ENCODE measurements around the gene SSBP2. TPM values are rescaled to one million over a fixed set of nuclear protein-coding genes. Genes with fewer than 3 reads are reported as not detected.
"Not testable (repeated sequence)": the region's sequence is repeated elsewhere in the genome, so short reads cannot be mapped to it uniquely, and the experiment has no call there.

The SSBP2 gene
- total and polyA plus RNA-seq, 3 experiments from 2014 or later: 9.2 to 21.8 (median 10.4) TPM

DNA sequence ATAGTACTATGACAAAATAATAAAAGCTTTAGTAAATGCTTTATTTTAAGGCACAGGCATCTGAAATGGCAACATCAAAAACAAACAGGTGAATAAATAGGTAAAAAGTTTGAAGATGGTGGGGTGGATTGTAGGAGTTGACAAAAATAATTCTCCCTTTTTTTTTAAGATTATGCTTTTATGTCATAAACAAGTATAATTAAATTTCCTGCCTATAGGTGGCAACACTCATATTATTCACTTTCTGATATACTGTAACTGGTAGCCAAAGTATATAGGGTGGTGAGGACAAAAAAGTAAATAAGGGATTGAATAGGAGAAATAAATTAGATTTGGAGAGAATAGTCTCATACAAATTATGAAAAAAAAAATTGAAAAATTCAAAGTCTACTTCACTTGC, 236.9 kb downstream of the SSBP2 start:
- no peak for DNase-seq
- Histone ChIP-seq H3K4me3 (ENCODE audit: low read length) (no peak overlapping the region), H3K9me3 (ENCODE audit: low read length) (no peaks in the 10 kb centered on the region), H3K27me3 (ENCODE audit: insufficient read depth, low read length, poor library complexity, severe bottlenecking) (no peaks in the 10 kb centered on the region), H3K4me1 (ENCODE audit: insufficient read depth, low read length) (no peaks in the 10 kb centered on the region), H3K36me3 (ENCODE audit: insufficient read depth, low read length) (no peaks in the 10 kb centered on the region), H3K27ac (ENCODE audit: low read depth, low read length) (no peak overlapping the region)
- Mint-ChIP-seq H3K4me3 (no peak overlapping the region), H3K36me3 (peaks cover 0 to 2% (median 0%) of the 10 kb centered on the region in 3 donors), H3K27ac (no peak overlapping the region), H3K9me3 (no peaks in the 10 kb centered on the region), H3K4me1 (peaks cover 0 to 4% (median 0%) of the 10 kb centered on the region in 3 donors), H3K27me3 (no peaks in the 10 kb centered on the region)
- POLR2A ChIA-PET: no interaction called here
- CTCF ChIA-PET: no interaction called here

DNA sequence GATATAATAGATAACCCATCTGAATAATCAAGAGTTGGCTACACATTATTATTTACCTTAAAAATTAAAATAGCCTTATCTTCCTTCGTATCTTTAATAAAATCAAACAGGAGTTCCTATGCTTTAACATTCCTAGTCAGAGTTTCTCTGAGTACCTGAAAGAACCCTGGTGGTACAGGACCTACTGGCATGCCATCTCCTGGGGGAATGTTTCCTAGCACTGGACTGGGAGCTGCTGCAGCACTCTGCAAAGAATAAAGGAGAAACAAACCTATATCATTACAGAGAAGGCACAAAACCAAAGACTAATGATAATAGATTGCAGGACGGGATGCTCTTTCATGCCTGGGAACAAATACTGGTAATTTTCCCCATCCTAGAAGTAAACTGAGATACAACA, 237.4 kb downstream of the SSBP2 start:
- Mint-ChIP-seq H3K27ac (peak overlapping the region in 1 of 8 donors; percentile 61), H3K9me3 (no peaks in the 10 kb centered on the region), H3K4me1 (peaks cover 0 to 4% (median 0%) of the 10 kb centered on the region in 3 donors), H3K36me3 (peaks cover 0 to 2% (median 0%) of the 10 kb centered on the region in 3 donors), H3K27me3 (no peaks in the 10 kb centered on the region), H3K4me3 (no peak overlapping the region)
- Histone ChIP-seq H3K4me3 (ENCODE audit: low read length) (no peak overlapping the region), H3K9me3 (ENCODE audit: low read length) (no peaks in the 10 kb centered on the region), H3K27ac (ENCODE audit: low read depth, low read length) (no peak overlapping the region), H3K36me3 (ENCODE audit: insufficient read depth, low read length) (no peaks in the 10 kb centered on the region), H3K4me1 (ENCODE audit: insufficient read depth, low read length) (no peaks in the 10 kb centered on the region), H3K27me3 (ENCODE audit: insufficient read depth, low read length, poor library complexity, severe bottlenecking) (no peaks in the 10 kb centered on the region)
- no peak for DNase-seq
- ChIA-PET CTCF (no interaction called here), POLR2A (no interaction called here)

DNA sequence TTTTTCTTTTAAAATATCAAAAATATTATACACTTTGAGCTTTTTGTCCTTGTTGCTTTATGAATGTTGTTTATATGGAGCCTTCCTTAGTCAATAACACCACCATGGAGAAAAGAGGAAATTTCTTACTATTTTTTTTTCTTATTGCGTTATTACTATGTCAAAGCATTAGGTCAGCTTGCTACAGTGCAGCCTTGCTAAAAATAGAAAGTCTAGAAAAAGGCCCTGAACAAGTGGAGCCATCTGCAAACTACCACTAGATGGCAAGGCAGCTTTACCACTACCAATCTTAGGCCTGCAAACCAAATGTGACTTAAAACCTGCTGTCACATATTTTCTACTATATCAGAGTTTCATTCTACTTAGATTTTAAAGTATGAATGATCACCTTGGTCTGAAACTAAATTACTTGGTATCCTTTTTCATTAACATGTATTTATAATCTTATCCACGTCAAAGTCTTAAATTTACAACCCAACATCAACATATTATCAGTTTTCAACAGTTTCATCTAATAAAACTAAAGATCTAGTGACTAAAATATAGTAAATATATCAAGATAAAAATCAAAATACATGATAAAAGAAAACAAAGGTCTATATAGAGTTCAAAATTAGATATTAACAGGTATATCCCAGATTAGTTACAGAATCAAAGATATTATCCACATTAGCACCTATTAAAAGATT, 243.9 kb downstream of the SSBP2 start:
- Histone ChIP-seq H3K27ac (ENCODE audit: low read depth, low read length) (no peak overlapping the region), H3K4me1 (ENCODE audit: insufficient read depth, low read length) (no peaks in the 10 kb centered on the region), H3K36me3 (ENCODE audit: insufficient read depth, low read length) (no peaks in the 10 kb centered on the region), H3K4me3 (ENCODE audit: low read length) (no peak overlapping the region), H3K9me3 (ENCODE audit: low read length) (no peaks in the 10 kb centered on the region), H3K27me3 (ENCODE audit: insufficient read depth, low read length, poor library complexity, severe bottlenecking) (no peaks in the 10 kb centered on the region)
- no peaks in the 10 kb centered on the region for H3K27me3 Mint-ChIP-seq
- DNase-seq: peak in 3 of 5 donors; percentile 21 to 45 (median 39)
- H3K4me3 Mint-ChIP-seq: no peak overlapping the region
- no peak overlapping the region for H3K27ac Mint-ChIP-seq
- H3K9me3 Mint-ChIP-seq: peaks cover 0 to 2% (median 0%) of the 10 kb centered on the region in 5 donors
- no peaks in the 10 kb centered on the region for H3K4me1 Mint-ChIP-seq
- ChIA-PET POLR2A (no interaction called here), CTCF (interaction anchor here (0.8 to 1.1 kb wide), 2 partner anchors 331 to 350 kb away, joined by 3 to 4 read pairs; no protein-coding TSS in a partner anchor)
- H3K36me3 Mint-ChIP-seq: peaks cover 2 to 11% (median 8%) of the 10 kb centered on the region in 3 donors

DNA sequence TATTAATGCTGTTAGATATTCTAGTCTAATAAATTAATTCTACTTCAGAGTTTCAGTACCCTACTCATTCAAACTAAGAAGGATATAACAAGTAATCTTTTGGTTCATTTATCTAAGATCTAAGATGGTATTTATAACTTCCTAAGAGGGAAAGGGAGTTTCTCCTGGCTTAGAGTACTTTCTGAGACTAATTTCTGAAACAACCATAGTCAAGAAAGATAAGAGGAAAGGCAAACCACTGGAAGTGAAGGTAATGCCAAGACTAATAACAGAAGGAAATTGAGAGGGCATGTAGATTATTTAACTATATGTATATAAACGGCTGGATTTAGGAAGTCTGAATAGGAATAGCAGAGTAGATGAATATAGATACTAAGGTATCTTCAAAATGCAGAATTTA, 244.5 kb downstream of the SSBP2 start:
- Mint-ChIP-seq H3K4me3 (no peak overlapping the region), H3K27me3 (no peaks in the 10 kb centered on the region), H3K27ac (no peak overlapping the region), H3K9me3 (peaks cover 0 to 2% (median 0%) of the 10 kb centered on the region in 5 donors), H3K4me1 (no peaks in the 10 kb centered on the region), H3K36me3 (peaks cover 2 to 14% (median 7%) of the 10 kb centered on the region in 3 donors)
- no peaks in the 10 kb centered on the region for H3K9me3 ChIP-seq (ENCODE audit: low read length)
- no peak for DNase-seq
- CTCF ChIA-PET: interaction anchor here (0.8 to 1.1 kb wide), 2 partner anchors 332 to 351 kb away, joined by 3 to 4 read pairs; no protein-coding TSS in a partner anchor
- no peak overlapping the region for H3K27ac ChIP-seq (ENCODE audit: low read depth, low read length)
- no peaks in the 10 kb centered on the region for H3K4me1 ChIP-seq (ENCODE audit: insufficient read depth, low read length)
- H3K4me3 ChIP-seq (ENCODE audit: low read length): no peak overlapping the region
- no peaks in the 10 kb centered on the region for H3K36me3 ChIP-seq (ENCODE audit: insufficient read depth, low read length)
- no peaks in the 10 kb centered on the region for H3K27me3 ChIP-seq (ENCODE audit: insufficient read depth, low read length, poor library complexity, severe bottlenecking)
- POLR2A ChIA-PET: no interaction called here

DNA sequence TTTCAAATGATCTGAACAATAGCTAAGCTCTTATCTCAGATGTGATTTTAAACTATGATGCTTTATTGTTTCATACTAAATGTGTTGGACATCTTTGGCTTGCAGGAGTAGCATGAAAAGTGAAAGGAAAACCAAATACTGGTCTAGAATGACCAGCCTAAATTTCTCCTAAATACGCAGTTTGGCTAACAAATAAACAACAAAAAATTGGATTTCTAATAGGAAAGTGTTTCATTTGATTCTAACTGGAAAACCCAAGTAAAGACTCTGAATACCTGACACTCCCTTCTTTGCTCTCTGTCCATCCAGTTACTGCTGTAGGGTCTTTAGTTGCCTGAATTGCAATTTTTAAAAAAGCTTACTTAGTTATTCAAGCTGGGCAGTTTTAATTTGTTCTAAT, 245.2 kb downstream of the SSBP2 start:
- H3K4me3 ChIP-seq (ENCODE audit: low read length): no peak overlapping the region
- no peaks in the 10 kb centered on the region for H3K36me3 ChIP-seq (ENCODE audit: insufficient read depth, low read length)
- Mint-ChIP-seq H3K4me3 (no peak overlapping the region), H3K36me3 (peaks cover 2 to 14% (median 6%) of the 10 kb centered on the region in 3 donors), H3K27ac (no peak overlapping the region), H3K9me3 (peaks cover 0 to 2% (median 0%) of the 10 kb centered on the region in 5 donors), H3K27me3 (no peaks in the 10 kb centered on the region), H3K4me1 (no peaks in the 10 kb centered on the region)
- H3K4me1 ChIP-seq (ENCODE audit: insufficient read depth, low read length): no peaks in the 10 kb centered on the region
- H3K9me3 ChIP-seq (ENCODE audit: low read length): no peaks in the 10 kb centered on the region
- no peaks in the 10 kb centered on the region for H3K27me3 ChIP-seq (ENCODE audit: insufficient read depth, low read length, poor library complexity, severe bottlenecking)
- POLR2A ChIA-PET: no interaction called here
- CTCF ChIA-PET: no interaction called here
- H3K27ac ChIP-seq (ENCODE audit: low read depth, low read length): no peak overlapping the region
- no peak for DNase-seq

DNA sequence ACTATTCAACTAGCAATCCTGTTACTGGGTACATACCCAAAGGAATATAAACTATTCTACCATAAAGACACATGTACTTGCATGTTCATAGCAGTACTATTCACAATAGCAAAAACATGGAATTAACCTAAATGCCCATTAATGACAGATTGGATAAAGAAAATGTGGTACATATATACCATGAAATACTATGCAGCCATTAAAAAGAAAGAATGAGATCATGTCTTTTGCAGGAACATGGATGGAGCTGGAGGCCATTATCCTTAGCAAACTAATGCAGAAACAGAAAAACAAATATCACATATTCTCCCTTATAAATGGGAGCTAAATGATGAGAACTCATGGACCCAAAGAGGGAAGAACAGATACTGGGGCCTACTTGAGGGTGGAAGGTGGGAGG, 247.3 kb downstream of the SSBP2 start:
- H3K9me3 ChIP-seq (ENCODE audit: low read length); CTCF ChIA-PET; H3K27ac ChIP-seq (ENCODE audit: low read depth, low read length); DNase-seq; POLR2A ChIA-PET; H3K27me3 ChIP-seq (ENCODE audit: insufficient read depth, low read length, poor library complexity, severe bottlenecking); H3K36me3 ChIP-seq (ENCODE audit: insufficient read depth, low read length); H3K27me3 Mint-ChIP-seq; H3K9me3 Mint-ChIP-seq; H3K4me3 Mint-ChIP-seq; H3K4me1 Mint-ChIP-seq; H3K4me3 ChIP-seq (ENCODE audit: low read length); H3K4me1 ChIP-seq (ENCODE audit: insufficient read depth, low read length); H3K27ac Mint-ChIP-seq: not testable (repeated sequence)
- peaks cover 2 to 14% (median 6%) of the 10 kb centered on the region in 3 donors for H3K36me3 Mint-ChIP-seq

DNA sequence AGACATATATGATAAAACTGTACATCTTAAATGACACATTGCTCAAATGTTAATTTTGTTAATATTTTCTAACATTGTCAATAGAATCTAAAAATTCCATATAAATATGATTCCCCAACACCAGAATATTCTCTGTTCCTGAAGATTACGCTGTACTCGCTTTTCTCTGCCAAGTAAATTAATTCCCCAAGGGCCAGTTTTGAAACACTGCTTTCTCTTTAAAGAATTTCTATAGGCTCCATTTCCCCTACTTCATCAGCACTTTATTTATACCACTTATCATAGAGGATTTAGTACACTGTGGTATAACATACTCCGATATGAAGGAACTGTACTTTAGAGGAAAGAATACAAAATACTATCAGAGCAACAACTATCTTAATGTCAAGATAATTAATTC, 255.6 kb downstream of the SSBP2 start:
- Mint-ChIP-seq H3K9me3 (no peaks in the 10 kb centered on the region), H3K36me3 (peaks cover 0 to 5% (median 0%) of the 10 kb centered on the region in 3 donors), H3K4me3 (no peak overlapping the region), H3K27me3 (no peaks in the 10 kb centered on the region), H3K4me1 (no peaks in the 10 kb centered on the region), H3K27ac (no peak overlapping the region)
- Histone ChIP-seq H3K4me3 (ENCODE audit: low read length) (no peak overlapping the region), H3K4me1 (ENCODE audit: insufficient read depth, low read length) (no peaks in the 10 kb centered on the region), H3K27me3 (ENCODE audit: insufficient read depth, low read length, poor library complexity, severe bottlenecking) (no peaks in the 10 kb centered on the region), H3K9me3 (ENCODE audit: low read length) (no peaks in the 10 kb centered on the region), H3K27ac (ENCODE audit: low read depth, low read length) (no peak overlapping the region), H3K36me3 (ENCODE audit: insufficient read depth, low read length) (no peaks in the 10 kb centered on the region)
- CTCF ChIA-PET: no interaction called here
- DNase-seq: no peak
- POLR2A ChIA-PET: no interaction called here

DNA sequence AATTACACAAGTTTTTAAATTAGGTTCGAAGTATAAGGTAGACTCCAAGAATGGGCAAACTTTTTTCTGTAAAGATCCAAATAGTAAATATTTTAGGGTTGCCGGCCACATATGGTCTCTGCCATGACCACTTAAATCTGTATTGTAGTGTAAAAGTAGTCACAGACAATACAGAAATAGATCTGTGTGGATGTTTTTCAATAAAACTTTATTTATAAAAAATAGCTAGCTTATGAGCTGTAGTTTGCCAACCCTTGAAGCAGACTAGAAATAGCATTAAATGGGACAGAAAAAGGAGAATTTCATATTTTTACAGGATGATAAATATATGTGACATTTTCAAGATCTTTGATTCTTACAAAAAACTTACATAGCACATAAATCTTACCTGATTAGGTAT, 262.0 kb downstream of the SSBP2 start:
- Mint-ChIP-seq H3K4me1 (no peaks in the 10 kb centered on the region), H3K27me3 (no peaks in the 10 kb centered on the region), H3K36me3 (peaks cover 0 to 7% (median 0%) of the 10 kb centered on the region in 3 donors), H3K27ac (no peak overlapping the region), H3K9me3 (no peaks in the 10 kb centered on the region), H3K4me3 (no peak overlapping the region)
- CTCF ChIA-PET: no interaction called here
- no peaks in the 10 kb centered on the region for H3K9me3 ChIP-seq (ENCODE audit: low read length)
- POLR2A ChIA-PET: no interaction called here
- no peak for DNase-seq
- no peak overlapping the region for H3K27ac ChIP-seq (ENCODE audit: low read depth, low read length)
- H3K4me3 ChIP-seq (ENCODE audit: low read length): no peak overlapping the region
- H3K27me3 ChIP-seq (ENCODE audit: insufficient read depth, low read length, poor library complexity, severe bottlenecking): no peaks in the 10 kb centered on the region
- H3K36me3 ChIP-seq (ENCODE audit: insufficient read depth, low read length): no peaks in the 10 kb centered on the region
- no peaks in the 10 kb centered on the region for H3K4me1 ChIP-seq (ENCODE audit: insufficient read depth, low read length)

Measured in CD8-positive, alpha-beta memory T cell (primary cell).